ENCODE data around the gene ANXA8. TPM values are rescaled to one million over a fixed set of nuclear protein-coding genes. Genes with fewer than 3 reads are reported as not detected.

The ANXA8 gene
- total RNA-seq, 2 donors from 2014 or later, result 8.2 to 13.9 TPM

GRCh38 chr10:47445720-47446119 lies 38.2 kb downstream of the ANXA8 start:
- H3K36me3 ChIP-seq, result no peaks in the 10 kb centered on the region
- H3K4me1 ChIP-seq (replicated peaks), result no peaks in the 10 kb centered on the region
- DNase-seq (ENCODE audit: low spot score), result no peak
- H3K4me3 ChIP-seq, result no peak overlapping the region
- intact Hi-C loops (cut with DNase I), result no loop called here
- no peaks in the 10 kb centered on the region for H3K27me3 ChIP-seq (replicated peaks; ENCODE audit: insufficient read depth)
- no peaks in the 10 kb centered on the region for H3K9me3 ChIP-seq
- 83% methylated on average over 1 of the region's 1 CpG for WGBS
- no peak overlapping the region for H3K27ac ChIP-seq
- TF ChIP-seq CTCF (IDR thresholded peaks at IDR 0.05), result no peak
- TF ChIP-seq POLR2A (IDR thresholded peaks at IDR 0.05), result no peak
- no peak for TF ChIP-seq POLR2AphosphoS5 (IDR thresholded peaks at IDR 0.05)

- 75% methylated on average over 2 of the region's 2 CpGs for WGBS
- TF ChIP-seq POLR2AphosphoS5 (IDR thresholded peaks at IDR 0.05), result no peak
- TF ChIP-seq CTCF (IDR thresholded peaks at IDR 0.05), result no peak
- TF ChIP-seq POLR2A (IDR thresholded peaks at IDR 0.05), result no peak
- no peaks in the 10 kb centered on the region for H3K4me1 ChIP-seq (replicated peaks)
- no peaks in the 10 kb centered on the region for H3K27me3 ChIP-seq (replicated peaks; ENCODE audit: insufficient read depth)
- H3K4me3 ChIP-seq, result no peak overlapping the region
- intact Hi-C loops (cut with DNase I), result no loop called here
- H3K27ac ChIP-seq, result no peak overlapping the region
- DNase-seq (ENCODE audit: low spot score), result no peak
- no peaks in the 10 kb centered on the region for H3K9me3 ChIP-seq
- H3K36me3 ChIP-seq, result no peaks in the 10 kb centered on the region
Observed at GRCh38 chr10:47444047-47444446, 39.9 kb downstream of the ANXA8 start.

- H3K27me3 ChIP-seq (replicated peaks; ENCODE audit: insufficient read depth), result no peaks in the 10 kb centered on the region
- WGBS, result 65% methylated on average over 2 of the region's 2 CpGs
- DNase-seq (ENCODE audit: low spot score), result no peak
- H3K27ac ChIP-seq, result no peak overlapping the region
- no peaks in the 10 kb centered on the region for H3K36me3 ChIP-seq
- no peak for TF ChIP-seq POLR2A (IDR thresholded peaks at IDR 0.05)
- no peak for TF ChIP-seq CTCF (IDR thresholded peaks at IDR 0.05)
- no peak for TF ChIP-seq POLR2AphosphoS5 (IDR thresholded peaks at IDR 0.05)
- no peak overlapping the region for H3K4me3 ChIP-seq
- H3K9me3 ChIP-seq, result no peaks in the 10 kb centered on the region
- intact Hi-C loops (cut with DNase I), result no loop called here
- H3K4me1 ChIP-seq (replicated peaks), result no peaks in the 10 kb centered on the region
Observed at GRCh38 chr10:47443145-47443544, 40.8 kb downstream of the ANXA8 start.

DNA sequence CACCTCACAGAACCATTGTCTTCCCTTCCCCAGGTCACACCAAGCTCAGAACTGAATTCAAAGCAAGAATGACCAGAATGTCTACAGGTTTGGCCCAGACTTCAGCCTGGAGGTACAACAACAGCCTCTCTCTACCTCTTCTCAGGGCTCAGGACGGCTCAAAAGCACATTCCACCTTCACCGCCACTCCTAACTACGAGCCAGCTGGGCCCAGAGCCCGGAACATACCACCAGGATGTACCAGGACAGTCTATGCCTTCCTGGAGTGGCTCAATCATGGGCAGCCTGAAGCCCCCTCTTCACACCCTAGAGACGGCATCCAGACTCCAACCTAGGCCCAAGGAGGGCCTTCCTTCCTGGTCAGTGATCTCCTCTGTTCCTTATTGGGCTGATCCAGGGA lies 41.6 kb downstream of the ANXA8 start:
- Histone ChIP-seq H3K4me1 (replicated peaks) (no peaks in the 10 kb centered on the region), H3K36me3 (no peaks in the 10 kb centered on the region), H3K9me3 (no peaks in the 10 kb centered on the region), H3K27ac (no peak overlapping the region), H3K4me3 (no peak overlapping the region), H3K27me3 (replicated peaks; ENCODE audit: insufficient read depth) (no peaks in the 10 kb centered on the region)
- DNase-seq (ENCODE audit: low spot score), result no peak
- intact Hi-C loops (cut with DNase I), result no loop called here
- TF ChIP-seq CTCF (IDR thresholded peaks at IDR 0.05) (no peak), POLR2AphosphoS5 (IDR thresholded peaks at IDR 0.05) (no peak), POLR2A (IDR thresholded peaks at IDR 0.05) (no peak)
- WGBS, result 64% methylated on average over 5 of the region's 5 CpGs

DNA sequence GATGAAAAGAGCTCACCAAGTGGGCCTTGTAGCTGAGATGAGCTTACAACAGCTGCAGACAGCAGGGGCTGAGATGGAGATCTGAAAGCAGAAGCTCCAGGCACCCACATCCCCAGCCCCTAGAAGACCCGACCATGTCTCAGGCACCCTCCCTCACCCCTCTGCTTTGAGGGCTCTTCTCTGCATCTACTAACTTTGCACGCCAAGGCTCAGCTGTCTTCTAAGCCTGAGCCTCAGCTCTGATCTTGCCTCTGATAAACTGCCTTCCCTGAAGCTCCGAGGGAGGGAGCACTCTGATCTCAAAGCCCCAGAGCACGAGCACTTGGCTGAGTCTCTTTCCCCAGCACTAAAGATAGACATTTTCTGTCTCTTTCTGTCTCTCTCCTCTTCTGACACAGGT lies 42.0 kb downstream of the ANXA8 start:
- Histone ChIP-seq H3K4me1 (replicated peaks) (no peaks in the 10 kb centered on the region), H3K27me3 (replicated peaks; ENCODE audit: insufficient read depth) (no peaks in the 10 kb centered on the region), H3K36me3 (no peaks in the 10 kb centered on the region), H3K27ac (no peak overlapping the region), H3K9me3 (no peaks in the 10 kb centered on the region), H3K4me3 (no peak overlapping the region)
- intact Hi-C loops (cut with DNase I), result no loop called here
- TF ChIP-seq POLR2AphosphoS5 (IDR thresholded peaks at IDR 0.05) (no peak), POLR2A (IDR thresholded peaks at IDR 0.05) (no peak), CTCF (IDR thresholded peaks at IDR 0.05) (no peak)
- DNase-seq (ENCODE audit: low spot score), result no peak
- WGBS, result 74% methylated on average over 4 of the region's 4 CpGs
